H1 (cell line): Measurements from ENCODE around the gene MGAT4B. TPM values are rescaled to one million over a fixed set of nuclear protein-coding genes. Genes with fewer than 3 reads are reported as not detected.

Experiments
- CEBPB ChIP-seq: IDR thresholded peaks from 2 replicates; pipeline ENCODE4 v1.6.1; 2012; ENCODE audit warnings: low read depth, low read length
- EGR1 ChIP-seq: IDR thresholded peaks from 2 replicates; pipeline ENCODE4 v1.6.1; 2011; ENCODE audit warnings: low read depth, low read length, borderline replicate concordance
- KDM5A ChIP-seq: fragments of 200-600 bp; IDR thresholded peaks from 2 replicates; pipeline ENCODE4 v1.7.1; 2012; ENCODE audit warnings: mild to moderate bottlenecking, low read length, inconsistent platforms, mixed read lengths
- SIRT6 ChIP-seq: IDR thresholded peaks from one replicate; pipeline ENCODE4 v1.7.1; 2012; ENCODE audit warnings: low read length, inconsistent platforms
- SP1 ChIP-seq: IDR thresholded peaks from 2 replicates; pipeline ENCODE4 v1.6.1; 2011; ENCODE audit warnings: low read depth, low read length
- TAF1 ChIP-seq: IDR thresholded peaks from 2 replicates; pipeline ENCODE4 v1.6.1; 2011; ENCODE audit warnings: mild to moderate bottlenecking, low read depth, low read length
- ZNF274 ChIP-seq: IDR thresholded peaks from 2 replicates; pipeline ENCODE4 v1.7.0; 2012; ENCODE audit warnings: low read length, borderline replicate concordance; ENCODE audit errors: extremely low read depth
- polyA plus RNA-seq, 7 experiments: library from polyadenylated mRNA; depleted of rRNA in 3 of 7; stranded (reverse) in 5 of 7; unstranded in 2 of 7; fragments of >200 nt in 5 of 7; fragments of 200-250 nt in 2 of 7; gene quantifications; 1 replicate in 5 of 7; 2 replicates in 1 of 7; 4 replicates in 1 of 7; pipeline versions ENCODE4 v1.2.1 to v1.2.3, GENCODE V29; 2011 to 2013; ENCODE audit warnings: missing spikeins in 2 of 7, mixed read lengths in 2 of 7
- total RNA-seq: library from RNA; stranded (reverse); fragmentation: NEBNext Ultra II Directional; extraction: Animal tissue kit (Norgen Biotek cat#: 25700); gene quantifications from 2 replicates; pipeline ENCODE4 v1.2.1, GENCODE V29; 2021

The MGAT4B gene
- total and polyA plus RNA-seq, 2 of the 8 experiments (the other 6 are each of a cell fraction or from before 2014, with no cell fraction given): 116 to 128 TPM

DNA sequence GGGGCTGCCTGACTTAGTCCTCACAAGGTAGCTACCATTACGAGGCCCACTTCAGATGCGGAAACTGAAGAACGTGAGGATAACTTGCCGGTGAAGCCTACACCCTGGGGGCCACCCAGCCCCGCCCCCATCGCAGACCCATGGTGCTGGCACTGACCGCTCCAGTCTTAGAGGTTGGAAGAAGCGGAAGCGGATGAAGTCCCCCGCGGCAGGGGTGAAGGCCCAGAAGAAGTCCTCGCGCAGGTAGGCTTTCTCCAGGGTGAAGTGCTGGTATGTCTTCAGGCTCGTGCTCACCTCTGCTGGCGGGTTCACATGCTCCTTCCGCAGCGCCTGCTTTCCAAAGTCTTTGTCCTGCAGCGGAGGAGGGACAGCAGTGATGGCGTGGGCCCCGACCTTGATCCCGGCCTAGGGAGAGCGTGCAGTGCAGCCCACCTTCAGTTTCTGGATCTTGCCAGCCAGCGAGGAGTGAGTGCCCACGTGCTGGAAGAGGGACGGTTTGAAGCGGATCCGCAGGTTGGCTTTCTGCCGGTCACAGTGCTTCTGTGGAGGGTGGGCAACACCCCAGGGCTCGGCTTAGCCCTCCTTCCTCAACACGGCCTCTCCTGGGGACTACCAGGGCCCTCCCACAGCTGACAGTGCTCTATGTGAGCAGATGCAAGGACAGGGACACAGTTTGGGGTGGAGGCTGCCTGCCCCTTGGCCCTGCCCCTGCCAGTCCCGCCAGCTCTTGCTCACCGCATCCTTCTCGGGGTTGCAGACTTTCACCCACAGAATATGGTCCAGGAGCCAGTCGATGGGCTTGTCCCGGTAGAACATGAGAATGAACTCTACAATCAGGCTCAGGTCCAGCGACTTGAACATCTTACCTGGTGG is 7.7 kb downstream of the MGAT4B start (continued):
- TF ChIP-seq CEBPB (no peak), ZNF274 (no peak), EGR1 (no peak), TAF1 (no peak), KDM5A (no peak), SP1 (no peak), SIRT6 (no peak)
